ENCODE data around the gene DHCR7.

DHCR7 gene

GRCh38 chr11:71448257-71449171 is at the start of gene DHCR7:
Gene DHCR7 (minus strand): TSS chr11:71448393. CDS start chr11:71444952, 3,441 bp downstream.
- peak; percentile 96 to 97 (median 96) for DNase-seq

- DNase-seq = no peak
Observed at GRCh38 chr11:71496421-71496820, 48.2 kb upstream of the DHCR7 start.

- DNase-seq = no peak
Observed at GRCh38 chr11:71495286-71496230, 47.4 kb upstream of the DHCR7 start.

- DNase-seq = peak in 2 of 3 donors; percentile 4 to 12
Observed at GRCh38 chr11:71491940-71492339, 43.7 kb upstream of the DHCR7 start.

GRCh38 chr11:71491531-71491930 is 43.3 kb upstream of the DHCR7 start:
- DNase-seq = no peak

GRCh38 chr11:71490731-71491390 is 42.7 kb upstream of the DHCR7 start:
- DNase-seq = no peak

- DNase-seq = no peak
Observed at GRCh38 chr11:71490044-71490730, 42.0 kb upstream of the DHCR7 start.

GRCh38 chr11:71489311-71490043 is 41.3 kb upstream of the DHCR7 start:
- peak; percentile 73 to 89 (median 84) for DNase-seq

GRCh38 chr11:71488681-71489270 is 40.6 kb upstream of the DHCR7 start:
- no peak for DNase-seq

GRCh38 chr11:71486320-71486719 is 38.1 kb upstream of the DHCR7 start:
- no peak for DNase-seq

GRCh38 chr11:71485466-71485865 is 37.3 kb upstream of the DHCR7 start:
- no peak for DNase-seq

GRCh38 chr11:71485063-71485399 is 36.8 kb upstream of the DHCR7 start:
- DNase-seq = no peak

- no peak for DNase-seq
Observed at GRCh38 chr11:71484248-71485062, 36.3 kb upstream of the DHCR7 start.

GRCh38 chr11:71483692-71484091 is 35.5 kb upstream of the DHCR7 start:
- DNase-seq = no peak

- no peak for DNase-seq
Observed at GRCh38 chr11:71482746-71483364, 34.7 kb upstream of the DHCR7 start.

- DNase-seq = no peak
Observed at GRCh38 chr11:71482216-71482615, 34.0 kb upstream of the DHCR7 start.

- no peak for DNase-seq
Observed at GRCh38 chr11:71481101-71481960, 33.1 kb upstream of the DHCR7 start.

- no peak for DNase-seq
Observed at GRCh38 chr11:71478528-71478840, 30.3 kb upstream of the DHCR7 start.

All from suppressor macrophage treated with lipopolysaccharide for 1 hour (primary cell).